GM20431 (cell line): ENCODE results near the gene ZBTB18.

ENCODE experiments used
- in situ Hi-C: fragments of 300-500 bp; cut with MseI, MboI; formaldehyde crosslinking; loops from one replicate; pipeline ENCODE4 v1.15.0; 2020; ENCODE audit warnings: low sequenced_read_pairs; ENCODE audit not compliant: unreplicated experiment

ZBTB18 gene

GRCh38 chr1:244102468-244102867, 51.4 kb downstream of the ZBTB18 start:
- in situ Hi-C loops = no loop called here

GRCh38 chr1:244104309-244105060, 53.4 kb downstream of the ZBTB18 start:
- in situ Hi-C loops = no loop called here

GRCh38 chr1:244106176-244106575, 55.1 kb downstream of the ZBTB18 start:
- in situ Hi-C loops = no loop called here
